ENCODE data around the gene LIMS1.
A peak's percentile ranks its signal among the peaks of the same experiment; 100 is the strongest.

The LIMS1 gene

GRCh38 chr2:108614659-108615058 lies 80.4 kb downstream of the LIMS1 start:
- DNase-seq (ENCODE audit: low read depth in 2 of 2) = no peak

- DNase-seq (ENCODE audit: low read depth in 2 of 2) = no peak
These were observed 81.3 kb downstream of the LIMS1 start for GRCh38 chr2:108615480-108616090.

GRCh38 chr2:108616318-108616717 lies 82.0 kb downstream of the LIMS1 start:
- no peak for DNase-seq (ENCODE audit: low read depth in 2 of 2)

DNA sequence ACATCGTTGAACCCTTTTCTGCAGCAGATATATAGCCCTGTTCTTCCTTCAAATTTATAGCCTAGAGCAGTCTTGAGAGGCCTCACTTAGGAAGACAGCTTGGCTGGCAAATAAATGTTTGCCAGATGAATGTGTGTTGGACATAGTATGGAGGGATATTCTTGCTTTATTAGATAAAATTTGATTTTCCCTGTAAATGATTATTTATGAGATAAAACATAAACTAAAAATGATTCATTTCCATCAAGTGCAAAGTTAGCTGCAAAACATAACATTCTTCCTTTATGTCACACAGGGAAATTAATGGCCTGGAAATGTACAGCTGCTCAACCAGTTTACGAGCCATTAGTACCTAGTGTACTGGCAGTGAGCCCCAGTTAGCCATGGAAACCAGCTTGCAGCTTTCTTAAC lies 82.5 kb downstream of the LIMS1 start:
- no peak for DNase-seq (ENCODE audit: low read depth in 2 of 2)

DNA sequence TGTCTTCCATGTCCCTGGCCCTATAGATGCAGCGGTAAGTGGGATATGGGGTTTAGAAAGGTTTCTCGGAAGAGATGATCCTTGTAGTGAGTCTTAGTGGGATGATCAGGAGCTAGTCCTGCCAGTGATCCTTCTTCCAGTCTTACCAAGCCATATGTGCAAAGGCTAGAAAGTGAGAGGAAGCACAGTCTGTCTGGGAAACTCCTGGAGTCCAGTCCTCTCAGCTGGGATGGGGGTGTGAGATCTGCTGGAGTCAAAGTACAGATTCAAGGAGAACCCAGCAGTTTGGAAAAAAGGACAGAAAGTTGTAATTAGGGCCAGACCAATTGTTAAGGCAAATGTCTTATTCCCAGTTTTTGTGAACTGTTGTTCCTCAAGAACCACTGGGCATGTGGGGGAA lies 83.3 kb downstream of the LIMS1 start:
- no peak for DNase-seq (ENCODE audit: low read depth in 2 of 2)

GRCh38 chr2:108619925-108620620 lies 85.8 kb downstream of the LIMS1 start:
- no peak for DNase-seq (ENCODE audit: low read depth in 2 of 2)

DNA sequence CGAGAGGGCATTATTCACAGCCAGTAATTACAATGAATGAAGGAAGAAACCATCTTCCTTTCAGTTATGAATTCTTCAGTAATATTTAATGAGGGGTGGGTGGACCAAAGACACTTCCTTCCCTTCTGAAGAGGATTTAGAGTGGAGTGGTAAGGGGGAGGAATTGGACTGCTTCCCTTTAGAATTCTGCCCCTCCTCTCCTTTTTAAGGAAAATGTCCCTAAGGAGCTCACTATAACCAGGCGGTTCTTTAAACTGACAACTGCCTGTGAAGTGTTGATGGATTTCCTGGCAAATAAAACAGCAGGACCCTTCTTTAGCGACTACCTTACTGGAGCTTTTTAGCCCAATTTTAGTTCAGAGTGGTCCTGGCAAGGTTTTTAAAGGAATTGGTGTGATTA lies 86.4 kb downstream of the LIMS1 start:
- no peak for DNase-seq (ENCODE audit: low read depth in 2 of 2)

- DNase-seq (ENCODE audit: low read depth in 2 of 2) = peak; percentile 40 to 53
These were observed 86.9 kb downstream of the LIMS1 start for GRCh38 chr2:108621087-108621559.

GRCh38 chr2:108621687-108622681 lies 87.7 kb downstream of the LIMS1 start:
- no peak for DNase-seq (ENCODE audit: low read depth in 2 of 2)

- no peak for DNase-seq (ENCODE audit: low read depth in 2 of 2)
These were observed 89.3 kb downstream of the LIMS1 start for GRCh38 chr2:108623616-108624015.

GRCh38 chr2:108625186-108625827 lies 91.0 kb downstream of the LIMS1 start:
- DNase-seq (ENCODE audit: low read depth in 2 of 2) = no peak

DNA sequence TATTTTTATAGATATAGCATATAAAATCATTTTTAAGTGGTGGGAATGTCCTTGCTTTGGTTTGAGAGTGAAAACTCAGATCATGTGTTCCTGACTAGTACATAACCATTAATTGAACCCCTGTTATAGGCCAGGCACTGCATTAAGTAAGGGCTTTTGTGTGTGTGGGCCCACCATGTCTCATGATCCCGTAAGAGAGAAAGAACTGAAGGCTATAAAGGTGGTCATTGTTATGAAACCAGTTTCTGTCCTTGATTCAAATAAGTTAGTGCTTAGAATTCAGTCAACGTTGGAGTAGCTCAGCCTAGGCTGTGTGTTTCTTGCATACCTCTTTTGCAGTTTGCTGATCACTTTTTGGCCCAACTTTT lies 91.5 kb downstream of the LIMS1 start:
- no peak for DNase-seq (ENCODE audit: low read depth in 2 of 2)

- DNase-seq (ENCODE audit: low read depth in 2 of 2) = no peak
These were observed 92.7 kb downstream of the LIMS1 start for GRCh38 chr2:108626995-108627394.

DNA sequence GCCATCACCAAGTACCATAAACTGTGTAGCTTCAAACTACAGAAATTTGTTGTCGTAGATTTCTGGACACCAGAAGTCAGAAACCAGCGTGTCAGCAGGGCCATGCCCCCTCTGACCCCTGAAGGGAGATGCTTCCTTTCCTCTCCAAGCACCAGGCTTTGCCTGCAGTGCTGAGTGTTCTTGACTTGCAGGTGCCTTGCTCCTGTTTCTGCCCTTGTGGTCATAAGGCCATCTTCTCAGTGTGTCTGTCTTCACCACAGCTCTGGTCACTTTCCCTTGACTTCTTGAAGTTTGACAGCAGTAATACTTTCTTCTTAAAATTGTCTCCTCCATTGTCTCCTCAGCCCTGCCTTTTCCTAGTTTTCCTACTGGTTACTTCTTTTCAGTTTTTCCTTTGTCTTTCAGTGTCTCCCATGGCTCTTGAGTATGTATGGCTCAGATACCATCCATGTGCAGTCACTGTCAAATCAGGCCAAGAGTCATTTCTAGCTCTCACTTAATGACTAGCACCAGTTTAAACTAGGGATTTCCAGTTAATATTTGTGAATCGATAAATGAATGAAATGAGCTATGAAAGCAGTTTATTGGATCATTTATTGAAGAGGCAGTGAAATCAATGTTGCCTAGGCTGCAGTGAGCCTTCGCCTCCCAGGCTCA lies 93.8 kb downstream of the LIMS1 start:
- no peak for DNase-seq (ENCODE audit: low read depth in 2 of 2)

DNA sequence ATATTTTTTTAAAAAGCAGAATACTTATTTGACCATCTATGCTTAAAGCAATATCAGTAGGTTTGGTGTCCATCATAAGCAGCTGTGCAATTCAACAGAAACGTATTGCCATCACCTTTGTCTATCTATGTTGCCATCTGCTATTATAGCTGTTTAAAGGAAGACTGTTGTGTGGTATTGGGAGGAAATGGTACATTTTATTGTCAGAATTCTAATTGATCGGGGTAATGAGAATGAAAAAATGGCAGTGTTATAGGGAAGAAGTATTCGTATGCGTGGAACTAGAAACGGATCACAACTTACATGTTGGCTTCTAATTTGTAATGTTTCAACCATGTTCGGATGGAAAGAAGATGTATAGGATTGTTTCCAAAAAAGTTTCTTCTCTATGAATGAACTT lies 94.7 kb downstream of the LIMS1 start:
- DNase-seq (ENCODE audit: low read depth in 2 of 2) = no peak

GRCh38 chr2:108629417-108629816 lies 95.1 kb downstream of the LIMS1 start:
- no peak for DNase-seq (ENCODE audit: low read depth in 2 of 2)

- DNase-seq (ENCODE audit: low read depth in 2 of 2) = no peak
These were observed 96.5 kb downstream of the LIMS1 start for GRCh38 chr2:108630567-108631405.

DNA sequence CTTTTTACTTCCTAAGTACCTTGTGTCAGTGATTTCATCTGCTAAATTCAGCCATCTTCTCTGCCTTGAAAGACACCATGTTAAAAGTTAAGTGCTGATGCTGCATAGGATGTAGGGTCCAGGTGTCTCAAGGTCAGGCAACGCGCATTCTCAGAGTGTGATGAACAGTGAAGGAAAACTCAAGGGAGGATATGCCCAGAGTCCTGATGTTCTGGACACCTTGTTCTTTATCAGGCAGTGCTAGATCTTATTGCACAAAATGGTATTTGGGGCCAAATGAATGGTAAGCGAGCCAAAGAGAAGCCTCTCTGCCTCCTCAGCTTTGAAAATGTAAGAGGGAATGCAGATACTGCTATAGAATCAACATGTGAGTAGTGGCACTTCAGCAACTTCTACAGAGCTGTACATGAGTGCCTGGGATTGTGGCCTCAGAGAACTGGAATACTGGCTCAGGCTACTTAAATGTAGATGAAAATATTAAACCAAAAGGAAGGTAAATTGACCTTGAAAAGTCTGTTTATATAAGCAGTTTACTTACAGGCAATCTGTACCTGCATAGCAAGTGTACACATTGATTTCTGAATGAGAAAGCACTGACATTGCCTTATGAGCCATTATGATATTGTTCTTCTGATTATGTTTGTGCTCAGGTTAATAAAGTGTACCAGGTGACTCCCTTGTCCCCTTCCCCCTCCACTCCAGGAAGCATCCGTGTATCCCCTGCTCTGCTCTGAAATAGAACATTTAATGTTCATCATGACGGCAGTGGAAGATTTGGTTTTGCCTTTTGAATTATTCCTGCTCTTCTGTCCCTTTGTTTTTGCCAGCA lies 98.3 kb downstream of the LIMS1 start:
- DNase-seq (ENCODE audit: low read depth in 2 of 2) = no peak

DNA sequence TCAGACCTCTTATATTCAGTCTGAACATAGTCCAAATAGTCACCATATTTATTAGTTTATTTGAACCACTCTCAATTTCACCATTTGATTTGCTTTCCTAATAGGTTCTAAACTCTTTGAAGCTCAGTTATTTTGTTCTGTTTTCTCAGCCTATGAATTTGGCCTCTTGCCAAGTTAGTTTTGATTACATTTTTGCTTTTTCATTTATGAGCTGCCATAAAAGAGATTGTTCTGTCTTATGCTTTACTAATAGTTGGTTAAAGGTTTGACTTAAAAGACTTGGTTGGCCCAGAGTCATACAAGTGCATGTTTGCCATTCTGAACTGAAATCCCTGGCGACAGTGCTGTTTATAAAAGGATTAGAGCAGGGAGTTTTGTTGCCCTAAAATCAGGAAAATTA lies 99.1 kb downstream of the LIMS1 start:
- no peak for DNase-seq (ENCODE audit: low read depth in 2 of 2)

DNA sequence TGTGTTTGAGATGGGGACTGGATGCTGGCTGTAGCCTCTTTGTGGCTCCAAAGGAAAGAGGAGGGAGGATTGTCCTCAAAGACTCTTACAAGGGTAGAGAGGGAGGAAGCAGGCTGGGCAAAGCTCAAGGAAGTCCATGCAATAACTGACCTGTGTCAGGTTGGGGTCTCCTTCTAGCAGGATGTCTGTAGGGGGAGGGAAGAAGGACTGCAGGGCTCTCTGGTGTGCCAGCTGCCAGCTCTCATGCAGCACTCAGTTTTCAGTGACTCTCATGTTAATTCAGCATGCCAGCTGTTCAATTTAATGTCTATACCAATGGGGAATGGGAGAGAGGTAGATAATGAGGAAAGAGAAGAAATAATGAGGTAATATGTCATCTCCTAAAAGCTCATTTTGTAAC lies 99.7 kb downstream of the LIMS1 start:
- DNase-seq (ENCODE audit: low read depth in 2 of 2) = no peak
